Trophoblast cell (in vitro differentiated cells and primary cell): Measurements from ENCODE around the gene TRAPPC12.

Source experiments
- DNase-seq, 2 donors: peaks; one replicate each; pipeline ENCODE4 v3.0.0-alpha.2; 2016
- H2AFZ ChIP-seq: 2 replicates; pipeline ENCODE4 v1.6.1; 2013; ENCODE audit warnings: low read length, moderate library complexity, mild to moderate bottlenecking; ENCODE audit not compliant: insufficient read depth, poor library complexity
- H2AK5ac ChIP-seq: 2 replicates; pipeline ENCODE4 v1.6.1; 2013; ENCODE audit warnings: mild to moderate bottlenecking, low read length
- H2BK120ac ChIP-seq: 2 replicates; pipeline ENCODE4 v1.6.1; 2013; ENCODE audit warnings: low read length, mild to moderate bottlenecking, moderate library complexity; ENCODE audit not compliant: insufficient read depth, poor library complexity
- H2BK12ac ChIP-seq: 2 replicates; pipeline ENCODE4 v1.6.1; 2013; ENCODE audit warnings: mild to moderate bottlenecking, low read length, moderate library complexity
- H2BK5ac ChIP-seq: 2 replicates; pipeline ENCODE4 v1.6.1; 2013; ENCODE audit warnings: low read length, low read depth, moderate library complexity, mild to moderate bottlenecking; ENCODE audit not compliant: poor library complexity
- H3K14ac ChIP-seq: 2 replicates; pipeline ENCODE4 v1.6.1; 2013; ENCODE audit warnings: mild to moderate bottlenecking, low read length
- H3K18ac ChIP-seq: 2 replicates; pipeline ENCODE4 v1.6.1; 2013; ENCODE audit warnings: mild to moderate bottlenecking, low read length
- H3K23ac ChIP-seq: 2 replicates; pipeline ENCODE4 v1.6.1; 2013; ENCODE audit warnings: low read length
- H3K27ac ChIP-seq: 2 replicates; pipeline ENCODE4 v1.5.1; 2013; ENCODE audit warnings: low read depth, mild to moderate bottlenecking, inconsistent platforms, low read length, moderate library complexity
- H3K27me3 ChIP-seq: 2 replicates; pipeline ENCODE4 v1.6.1; 2013; ENCODE audit warnings: inconsistent platforms, mild to moderate bottlenecking, low read length, moderate library complexity; ENCODE audit not compliant: insufficient read depth
- H3K36me3 ChIP-seq, 2 experiments: 1 replicate in 1 of 2; 2 replicates in 1 of 2; pipeline ENCODE4 v1.6.1; 2013; ENCODE audit warnings: low read length in 2 of 2, mild to moderate bottlenecking in 2 of 2, moderate library complexity in 1 of 2; ENCODE audit not compliant: insufficient read depth in 2 of 2, control insufficient read depth in 1 of 2
- H3K4ac ChIP-seq: 2 replicates; pipeline ENCODE4 v1.6.1; 2013; ENCODE audit warnings: low read depth, mild to moderate bottlenecking, low read length, moderate library complexity
- H3K4me1 ChIP-seq, 2 experiments: 1 replicate in 1 of 2; 2 replicates in 1 of 2; pipeline ENCODE4 v1.6.1; 2013; ENCODE audit warnings: low read length in 2 of 2, mild to moderate bottlenecking in 2 of 2, moderate library complexity in 1 of 2; ENCODE audit not compliant: insufficient read depth in 2 of 2, control insufficient read depth in 1 of 2
- H3K4me2 ChIP-seq: 2 replicates; pipeline ENCODE4 v1.6.1; 2013; ENCODE audit warnings: inconsistent platforms, mild to moderate bottlenecking, low read length, moderate library complexity
- H3K4me3 ChIP-seq: 2 replicates; pipeline ENCODE4 v1.5.1; 2013; ENCODE audit warnings: mild to moderate bottlenecking, low read depth, low read length, inconsistent platforms
- H3K79me1 ChIP-seq: one replicate; pipeline ENCODE4 v1.6.1; 2013; ENCODE audit warnings: low read length
- H3K79me2 ChIP-seq: 2 replicates; pipeline ENCODE4 v1.6.1; 2013; ENCODE audit warnings: low read length, mild to moderate bottlenecking; ENCODE audit not compliant: control insufficient read depth, insufficient read depth, poor library complexity
- H3K9ac ChIP-seq: 2 replicates; pipeline ENCODE4 v1.6.1; 2013; ENCODE audit warnings: mild to moderate bottlenecking, low read length
- H3K9me3 ChIP-seq: 2 replicates; pipeline ENCODE4 v1.6.1; 2013; ENCODE audit warnings: low read depth, mild to moderate bottlenecking, control low read depth, inconsistent platforms, low read length; ENCODE audit not compliant: insufficient read depth
- H4K12ac ChIP-seq: 2 replicates; pipeline ENCODE4 v1.6.1; 2013; ENCODE audit warnings: low read depth, mild to moderate bottlenecking, low read length, moderate library complexity
- H4K8ac ChIP-seq: 2 replicates; pipeline ENCODE4 v1.6.1; 2013; ENCODE audit warnings: low read depth, mild to moderate bottlenecking, low read length, moderate library complexity
- H4K91ac ChIP-seq: one replicate; pipeline ENCODE4 v1.6.1; 2013; ENCODE audit warnings: low read depth, mild to moderate bottlenecking, low read length, moderate library complexity
- WGBS: extraction: QIAGEN DNeasy Blood & Tissue Kit; methylation state at CpG from one replicate; pipeline ENCODE4 v1.1.7; 2013; ENCODE audit warnings: missing lambda C conversion rate; ENCODE audit not compliant: insufficient read length, insufficient coverage; ENCODE audit errors: extremely low coverage; 5-methylcytosine and 5-hydroxymethylcytosine counted together

Gene TRAPPC12

GRCh38 chr2:3420076-3420768 is 40.7 kb downstream of the TRAPPC12 start:
- peaks cover 18 to 31% of the 10 kb centered on the region in 2 experiments for H3K36me3 ChIP-seq
- no peak for DNase-seq
- H3K23ac ChIP-seq, result no peak overlapping the region
- H3K9me3 ChIP-seq, result no peaks in the 10 kb centered on the region
- H3K4me2 ChIP-seq, result no peak overlapping the region
- H3K4ac ChIP-seq, result no peak overlapping the region
- no peak overlapping the region for H3K14ac ChIP-seq
- H3K27me3 ChIP-seq, result no peaks in the 10 kb centered on the region
- H2BK12ac ChIP-seq, result no peak overlapping the region
- no peak overlapping the region for H2BK5ac ChIP-seq
- H4K8ac ChIP-seq, result no peak overlapping the region
- no peaks in the 10 kb centered on the region for H3K79me2 ChIP-seq
- no peak overlapping the region for H3K9ac ChIP-seq
- H3K79me1 ChIP-seq, result no peaks in the 10 kb centered on the region
- no peak overlapping the region for H4K12ac ChIP-seq
- H2BK120ac ChIP-seq, result no peak overlapping the region
- H2AFZ ChIP-seq, result no peak overlapping the region
- H3K4me1 ChIP-seq, result no peaks in the 10 kb centered on the region
- no peak overlapping the region for H3K4me3 ChIP-seq
- no peak overlapping the region for H4K91ac ChIP-seq
- H2AK5ac ChIP-seq, result no peak overlapping the region
- H3K18ac ChIP-seq, result no peak overlapping the region
- no CpG with 5 or more reads among the region's 13 CpGs for WGBS
- H3K27ac ChIP-seq, result no peak overlapping the region

GRCh38 chr2:3420769-3421397 is 41.4 kb downstream of the TRAPPC12 start:
- Histone ChIP-seq H3K4me2 (no peak overlapping the region), H3K79me2 (no peaks in the 10 kb centered on the region), H3K18ac (no peak overlapping the region), H3K9me3 (no peaks in the 10 kb centered on the region), H2BK12ac (no peak overlapping the region), H3K14ac (no peak overlapping the region), H3K23ac (no peak overlapping the region), H3K27me3 (no peaks in the 10 kb centered on the region), H2BK5ac (no peak overlapping the region), H4K8ac (no peak overlapping the region), H3K27ac (no peak overlapping the region), H4K91ac (no peak overlapping the region), H2BK120ac (no peak overlapping the region), H3K4ac (no peak overlapping the region), H3K4me3 (no peak overlapping the region), H3K4me1 (no peaks in the 10 kb centered on the region), H3K79me1 (no peaks in the 10 kb centered on the region), H3K9ac (no peak overlapping the region), H4K12ac (no peak overlapping the region), H2AFZ (no peak overlapping the region), H3K36me3 (peaks cover 18 to 34% of the 10 kb centered on the region in 2 experiments), H2AK5ac (no peak overlapping the region)
- no CpG with 5 or more reads among the region's 14 CpGs for WGBS
- DNase-seq, result no peak

- Histone ChIP-seq H4K91ac (no peak overlapping the region), H2BK5ac (no peak overlapping the region), H3K79me2 (no peaks in the 10 kb centered on the region), H4K8ac (no peak overlapping the region), H3K23ac (no peak overlapping the region), H3K4me3 (no peak overlapping the region), H4K12ac (no peak overlapping the region), H3K18ac (no peak overlapping the region), H3K4ac (no peak overlapping the region), H3K9ac (no peak overlapping the region), H3K14ac (no peak overlapping the region), H3K36me3 (peaks cover 22 to 39% of the 10 kb centered on the region in 2 experiments), H2AFZ (no peak overlapping the region), H3K27me3 (no peaks in the 10 kb centered on the region), H3K4me1 (no peaks in the 10 kb centered on the region), H3K27ac (no peak overlapping the region), H2BK120ac (no peak overlapping the region), H3K9me3 (peaks cover 1% of the 10 kb centered on the region), H3K4me2 (no peak overlapping the region), H2AK5ac (no peak overlapping the region), H2BK12ac (no peak overlapping the region), H3K79me1 (no peaks in the 10 kb centered on the region)
- no peak for DNase-seq
- no CpG with 5 or more reads among the region's 19 CpGs for WGBS
These were observed 42.1 kb downstream of the TRAPPC12 start for GRCh38 chr2:3421580-3421979.

- Histone ChIP-seq H3K4me3 (no peak overlapping the region), H3K14ac (no peak overlapping the region), H3K79me1 (no peaks in the 10 kb centered on the region), H3K27me3 (no peaks in the 10 kb centered on the region), H2BK5ac (no peak overlapping the region), H2AFZ (no peak overlapping the region), H3K4me2 (no peak overlapping the region), H3K36me3 (peaks cover 26 to 45% of the 10 kb centered on the region in 2 experiments), H3K27ac (no peak overlapping the region), H3K4me1 (no peaks in the 10 kb centered on the region), H2BK12ac (no peak overlapping the region), H2BK120ac (no peak overlapping the region), H3K18ac (no peak overlapping the region), H4K91ac (no peak overlapping the region), H3K9me3 (peaks cover 1% of the 10 kb centered on the region), H3K79me2 (no peaks in the 10 kb centered on the region), H3K23ac (no peak overlapping the region), H4K8ac (no peak overlapping the region), H3K4ac (no peak overlapping the region), H4K12ac (no peak overlapping the region), H3K9ac (no peak overlapping the region), H2AK5ac (no peak overlapping the region)
- DNase-seq, result no peak
- no CpG with 5 or more reads among the region's 16 CpGs for WGBS
These were observed 42.8 kb downstream of the TRAPPC12 start for GRCh38 chr2:3422161-3422779.
